ENCODE data around the gene SLC25A34.

The SLC25A34 gene

DNA sequence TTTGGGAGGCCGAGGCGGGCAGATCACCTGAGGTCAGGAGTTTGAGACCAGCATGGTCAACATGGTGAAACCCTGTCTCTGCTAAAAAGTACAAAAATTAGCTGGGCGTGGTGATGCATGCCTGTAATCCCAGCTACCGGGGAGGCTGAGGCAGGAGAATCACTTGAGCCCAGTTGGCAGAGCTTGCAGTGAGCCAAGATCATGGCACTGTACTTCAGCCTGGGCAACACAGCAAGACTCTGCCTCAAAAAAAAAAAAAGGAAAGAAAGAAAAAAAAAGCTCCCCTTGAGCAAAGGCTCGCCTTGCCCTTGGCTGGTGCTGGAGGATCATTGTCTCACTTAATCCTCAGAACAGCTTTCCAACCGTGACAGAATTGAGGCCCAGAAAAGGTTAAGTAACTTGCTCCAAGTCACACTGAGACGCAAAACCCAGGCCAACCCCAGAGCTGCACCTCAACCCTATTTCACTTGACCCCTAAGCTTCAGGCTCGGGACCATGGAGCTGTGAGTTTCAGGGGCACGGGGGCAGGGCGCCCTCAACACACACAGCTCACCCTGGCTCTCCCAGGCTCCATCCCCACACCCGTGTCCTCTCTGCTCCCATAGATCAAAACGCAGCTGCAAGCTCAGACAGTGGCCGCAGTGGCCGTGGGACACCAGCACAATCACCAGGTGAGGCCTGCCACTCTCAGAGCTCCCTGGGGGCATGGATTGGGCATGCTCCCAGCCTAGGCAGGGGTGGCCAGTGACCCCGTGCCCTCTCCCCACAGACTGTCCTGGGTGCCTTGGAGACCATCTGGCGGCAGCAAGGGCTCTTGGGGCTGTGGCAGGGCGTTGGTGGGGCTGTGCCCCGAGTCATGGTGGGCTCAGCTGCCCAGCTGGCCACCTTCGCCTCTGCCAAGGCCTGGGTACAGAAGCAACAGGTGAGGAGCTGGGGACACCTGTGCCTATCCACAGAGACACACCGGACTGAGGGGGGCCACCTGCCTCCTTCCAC is 1.6 kb downstream of the SLC25A34 start:
- TF ChIP-seq, protein P1, sequence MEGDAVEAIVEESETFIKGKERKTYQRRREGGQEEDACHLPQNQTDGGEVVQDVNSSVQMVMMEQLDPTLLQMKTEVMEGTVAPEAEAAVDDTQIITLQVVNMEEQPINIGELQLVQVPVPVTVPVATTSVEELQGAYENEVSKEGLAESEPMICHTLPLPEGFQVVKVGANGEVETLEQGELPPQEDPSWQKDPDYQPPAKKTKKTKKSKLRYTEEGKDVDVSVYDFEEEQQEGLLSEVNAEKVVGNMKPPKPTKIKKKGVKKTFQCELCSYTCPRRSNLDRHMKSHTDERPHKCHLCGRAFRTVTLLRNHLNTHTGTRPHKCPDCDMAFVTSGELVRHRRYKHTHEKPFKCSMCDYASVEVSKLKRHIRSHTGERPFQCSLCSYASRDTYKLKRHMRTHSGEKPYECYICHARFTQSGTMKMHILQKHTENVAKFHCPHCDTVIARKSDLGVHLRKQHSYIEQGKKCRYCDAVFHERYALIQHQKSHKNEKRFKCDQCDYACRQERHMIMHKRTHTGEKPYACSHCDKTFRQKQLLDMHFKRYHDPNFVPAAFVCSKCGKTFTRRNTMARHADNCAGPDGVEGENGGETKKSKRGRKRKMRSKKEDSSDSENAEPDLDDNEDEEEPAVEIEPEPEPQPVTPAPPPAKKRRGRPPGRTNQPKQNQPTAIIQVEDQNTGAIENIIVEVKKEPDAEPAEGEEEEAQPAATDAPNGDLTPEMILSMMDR (IDR thresholded peaks at IDR 0.05) = no peak
- H3K27ac ChIP-seq = peak overlapping the region in 1 of 2 donors; percentile 68
- DNase-seq (ENCODE audit: low spot score) = no peak
- H3K4me3 ChIP-seq = no peak overlapping the region

DNA sequence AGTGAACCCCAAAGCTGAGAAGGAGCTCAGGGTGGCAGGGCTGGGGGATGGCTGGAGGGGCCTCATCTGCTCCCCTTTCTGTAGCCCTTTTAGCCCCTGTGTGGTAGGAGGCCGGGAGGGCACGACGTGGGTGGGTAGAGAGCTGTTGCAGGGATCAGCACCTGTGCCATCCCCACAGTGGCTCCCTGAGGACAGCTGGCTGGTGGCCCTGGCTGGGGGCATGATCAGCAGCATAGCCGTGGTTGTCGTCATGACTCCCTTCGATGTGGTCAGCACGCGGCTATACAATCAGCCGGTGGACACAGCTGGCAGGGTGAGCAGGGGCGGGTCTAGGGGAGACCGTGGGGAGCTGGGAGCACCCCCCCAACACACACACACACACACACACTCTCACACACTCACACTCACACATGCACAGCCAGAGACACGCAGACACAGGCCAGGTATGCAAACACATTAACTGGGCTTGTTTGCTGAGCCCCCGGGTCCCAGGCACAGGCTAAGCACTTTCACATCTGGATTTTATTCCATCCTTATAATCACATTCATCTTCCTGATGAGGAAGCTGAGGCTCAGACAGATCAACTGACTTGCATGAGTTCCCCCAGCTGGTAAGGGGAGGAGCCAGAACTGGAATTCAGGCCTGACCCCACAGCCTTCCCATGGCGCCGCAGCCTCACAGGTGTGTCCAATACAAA is 2.5 kb downstream of the SLC25A34 start:
- no peak for DNase-seq (ENCODE audit: low spot score)
- Histone ChIP-seq H3K27ac (peak overlapping the region; percentile 39 to 63), H3K4me3 (no peak overlapping the region)
- TF ChIP-seq, protein P1 (IDR thresholded peaks at IDR 0.05) = no peak

DNA sequence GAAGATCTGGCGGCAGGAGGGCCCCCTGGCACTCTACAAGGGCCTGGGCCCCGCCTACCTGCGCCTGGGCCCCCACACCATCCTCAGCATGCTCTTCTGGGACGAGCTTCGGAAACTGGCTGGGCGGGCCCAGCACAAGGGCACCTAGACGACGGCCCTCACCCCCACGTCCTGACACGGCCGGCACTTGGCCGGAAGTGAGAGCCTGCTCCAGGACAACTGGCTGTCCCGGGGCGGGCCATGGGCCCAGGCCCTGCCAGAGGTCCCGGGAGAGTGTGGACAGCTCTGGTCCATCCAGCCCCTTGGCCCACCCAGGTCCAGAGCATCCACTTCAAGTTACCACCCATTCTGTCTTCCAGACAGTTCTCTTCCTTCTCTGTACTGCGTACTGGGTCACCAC is 3.2 kb downstream of the SLC25A34 start:
- Histone ChIP-seq H3K4me3 (no peak overlapping the region), H3K27ac (peak overlapping the region; percentile 39 to 63)
- TF ChIP-seq, protein P1 (IDR thresholded peaks at IDR 0.05) = no peak
- no peak for DNase-seq (ENCODE audit: low spot score)

GRCh38 chr1:15739745-15740144 is 3.7 kb downstream of the SLC25A34 start:
- DNase-seq (ENCODE audit: low spot score) = no peak
- no peak overlapping the region for H3K4me3 ChIP-seq
- TF ChIP-seq, protein P1 (IDR thresholded peaks at IDR 0.05) = no peak
- H3K27ac ChIP-seq = peak overlapping the region in 1 of 2 donors; percentile 63

GRCh38 chr1:15740924-15741850 is 5.1 kb downstream of the SLC25A34 start:
- peak; percentile 85 for DNase-seq (ENCODE audit: low spot score)
- Histone ChIP-seq H3K4me3 (no peak overlapping the region), H3K27ac (peak overlapping the region in 1 of 2 donors; percentile 54)

DNA sequence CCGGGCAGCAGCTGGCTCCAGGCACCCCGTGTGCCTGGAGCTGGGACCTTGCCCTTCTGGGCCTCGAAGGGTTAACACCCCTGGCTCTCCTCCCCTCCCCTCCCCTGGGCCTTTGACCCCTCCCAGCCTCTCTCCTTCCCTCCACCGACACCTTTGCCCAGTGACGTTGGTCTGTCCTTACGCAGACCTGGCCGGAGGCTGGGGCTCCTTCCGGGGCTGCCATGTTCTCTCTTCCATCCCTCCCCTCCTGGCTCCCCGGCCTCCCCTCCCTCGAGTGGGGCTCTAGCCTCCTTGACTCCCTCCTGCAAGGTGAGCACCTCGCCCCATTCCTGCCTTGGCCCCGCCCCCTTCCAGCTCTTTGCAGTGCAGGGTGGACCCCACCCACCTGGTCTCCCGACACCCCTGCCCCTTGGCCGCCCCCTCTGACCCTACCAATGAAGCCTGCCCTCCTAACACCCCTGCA is 6.3 kb downstream of the SLC25A34 start, which contains the start of gene TMEM82:
TMEM82 (plus strand) TSS at position 161 of the 463 bp plus-strand sequence; CDS start at position 222, 61 bp downstream.
- TF ChIP-seq, protein P1 (IDR thresholded peaks at IDR 0.05) = no peak
- Histone ChIP-seq H3K27ac (peak within 1 kb of the TSS in 1 of 2 donors; percentile 54), H3K4me3 (no peak within 1 kb of the TSS)
- DNase-seq (ENCODE audit: low spot score) = no peak

More at GRCh38 chr1:15740924-15741850, 5.1 kb downstream of the SLC25A34 start:
- TF ChIP-seq, protein P1 (IDR thresholded peaks at IDR 0.05) = peak; percentile 88

Data from coronary artery (tissue), 2 donors.